A673 (cell line): ENCODE results near the gene TNFRSF25. TPM values are rescaled to one million over a fixed set of nuclear protein-coding genes. Genes with fewer than 3 reads are reported as not detected.
A peak's percentile ranks its signal among the peaks of the same experiment; 100 is the strongest.

Source experiments
- BruUV-seq: library from RNA; stranded (reverse); fragments of 400-500 nt; replicated peaks from 2 replicates; lab custom pipeline; 2021; lab: Mats Ljungman, UMichigan
- CTCF ChIA-PET: fragments of 300-600 bp; sonication (Branson Sonifier 250); formaldehyde crosslinking; loops from one replicate; lab custom pipeline; 2022; ENCODE audit warnings: antibody characterized with exemption; lab: Charles Lee
- POLR2A ChIA-PET: fragments of 300-600 bp; sonication (Branson Sonifier 250); formaldehyde crosslinking; loops from one replicate; lab custom pipeline; 2022; ENCODE audit warnings: antibody characterized with exemption; ENCODE audit not compliant: low non-redundant PET; lab: Charles Lee
- DNase-seq: peaks from one replicate; pipeline ENCODE4 v3.0.0-alpha.2; 2015; ENCODE audit warnings: low spot score
- H3K27ac ChIP-seq: fragments of 200-600 bp; sonication (generic); 2 replicates; pipeline ENCODE4 v1.5.1; 2016; ENCODE audit warnings: mixed run types, low read depth, mild to moderate bottlenecking, mixed read lengths, antibody characterized with exemption, low read length; ENCODE audit not compliant: poor library complexity, severe bottlenecking
- H3K27me3 ChIP-seq: fragments of 200-600 bp; sonication (generic); replicated peaks from 2 replicates; pipeline ENCODE4 v1.6.1; 2017; ENCODE audit warnings: mixed run types, low read depth, mild to moderate bottlenecking, mixed read lengths, antibody characterized with exemption, low read length; ENCODE audit not compliant: insufficient read depth, poor library complexity
- H3K36me3 ChIP-seq: fragments of 200-600 bp; sonication (generic); 2 replicates; pipeline ENCODE4 v1.6.1; 2016; ENCODE audit warnings: mixed run types, mild to moderate bottlenecking, mixed read lengths, antibody characterized with exemption, low read length; ENCODE audit not compliant: insufficient read depth, poor library complexity, severe bottlenecking
- H3K4me1 ChIP-seq: fragments of 200-600 bp; sonication (generic); 2 replicates; pipeline ENCODE4 v1.6.1; 2017; ENCODE audit warnings: mixed run types, mild to moderate bottlenecking, mixed read lengths, antibody characterized with exemption, low read length; ENCODE audit not compliant: insufficient read depth, poor library complexity, severe bottlenecking
- H3K4me3 ChIP-seq: fragments of 200-600 bp; sonication (generic); 2 replicates; pipeline ENCODE4 v1.5.1; 2016; ENCODE audit warnings: low read depth, mixed run types, mild to moderate bottlenecking, mixed read lengths, low read length; ENCODE audit not compliant: poor library complexity, severe bottlenecking
- H3K9me3 ChIP-seq: fragments of 200-600 bp; sonication (generic); 2 replicates; pipeline ENCODE4 v1.6.1; 2016; ENCODE audit warnings: mixed run types, low read depth, mild to moderate bottlenecking, mixed read lengths, antibody characterized with exemption, low read length; ENCODE audit not compliant: poor library complexity, severe bottlenecking
- CTCF ChIP-seq: fragments of 300-800, 200-600 bp; sonication (generic); conservative IDR thresholded peaks from 2 replicates; pipeline ENCODE4 v1.5.1; 2017; ENCODE audit warnings: low read depth, mild to moderate bottlenecking, antibody characterized with exemption, low read length, moderate library complexity, mixed read lengths
- EZH2 ChIP-seq: fragments of 200-600 bp; sonication (generic); IDR thresholded peaks from 2 replicates; pipeline ENCODE4 v1.6.1; 2017; ENCODE audit warnings: borderline replicate concordance, low read depth, mild to moderate bottlenecking, mixed read lengths, antibody characterized with exemption, low read length; ENCODE audit not compliant: poor library complexity, severe bottlenecking
- intact Hi-C: fragments of 100-400 bp; cut with micrococcal nuclease; formaldehyde crosslinking; loops from one replicate; pipeline ENCODE4 v1.10.0; 2022; ENCODE audit not compliant: unreplicated experiment
- total RNA-seq: library from RNA; stranded (reverse); gene quantifications from 2 replicates; pipeline ENCODE4 v1.2.3, GENCODE V29; 2021

The TNFRSF25 gene
- total RNA-seq, 1 experiment from 2014 or later = 0.97 TPM

GRCh38 chr1:6499296-6499695, 33.3 kb upstream of the TNFRSF25 start:
- H3K27ac ChIP-seq = no peak overlapping the region
- no peak for TF ChIP-seq CTCF
- TF ChIP-seq EZH2 = no peak
- intact Hi-C loops = no loop called here
- ChIA-PET POLR2A (no interaction called here), CTCF (no interaction called here)
- no TSS peak for BruUV-seq
- H3K9me3 ChIP-seq = no peaks in the 10 kb centered on the region
- H3K27me3 ChIP-seq = no peaks in the 10 kb centered on the region
- no peaks in the 10 kb centered on the region for H3K36me3 ChIP-seq
- no peak for DNase-seq
- peaks cover 6% of the 10 kb centered on the region for H3K4me1 ChIP-seq
- H3K4me3 ChIP-seq = no peak overlapping the region

GRCh38 chr1:6498576-6499111, 32.7 kb upstream of the TNFRSF25 start:
- Histone ChIP-seq H3K4me1 (peaks cover 6% of the 10 kb centered on the region), H3K4me3 (no peak overlapping the region), H3K9me3 (no peaks in the 10 kb centered on the region), H3K27me3 (no peaks in the 10 kb centered on the region), H3K27ac (no peak overlapping the region), H3K36me3 (no peaks in the 10 kb centered on the region)
- ChIA-PET CTCF (no interaction called here), POLR2A (no interaction called here)
- no peak for TF ChIP-seq EZH2
- no peak for TF ChIP-seq CTCF
- no peak for DNase-seq
- intact Hi-C loops = no loop called here
- no TSS peak for BruUV-seq

GRCh38 chr1:6497867-6498575, 32.0 kb upstream of the TNFRSF25 start:
- TF ChIP-seq CTCF (no peak), EZH2 (no peak)
- Histone ChIP-seq H3K36me3 (no peaks in the 10 kb centered on the region), H3K4me1 (peaks cover 6% of the 10 kb centered on the region), H3K27ac (no peak overlapping the region), H3K9me3 (no peaks in the 10 kb centered on the region), H3K4me3 (peak overlapping the region; percentile 52), H3K27me3 (no peaks in the 10 kb centered on the region)
- intact Hi-C loops = no loop called here
- ChIA-PET POLR2A (no interaction called here), CTCF (no interaction called here)
- BruUV-seq = no TSS peak
- no peak for DNase-seq
